ENCODE measurements around the gene KRTAP9-6. TPM values are rescaled to one million over a fixed set of nuclear protein-coding genes. Genes with fewer than 3 reads are reported as not detected.

KRTAP9-6 gene
- total and polyA plus RNA-seq, 2 donors (not counting 1 experiment from before 2014, with no cell fraction given), result not detected

- DNase-seq (no peak), ATAC-seq (ENCODE audit: low read depth) (no peak)
- intact Hi-C loops (cut with micrococcal nuclease), result no loop called here
- Histone ChIP-seq H3K9ac (ENCODE audit: low read length) (no peak overlapping the region), H4K20me1 (ENCODE audit: control insufficient read depth, insufficient read depth, low read length, poor library complexity, severe bottlenecking) (no peaks in the 10 kb centered on the region), H3K4me2 (replicated peaks; ENCODE audit: low read depth, low read length, poor library complexity, severe bottlenecking) (no peak overlapping the region), H3K27ac (ENCODE audit: low read length in 2 of 2) (no peak overlapping the region), H3K9me3 (ENCODE audit: control extremely low read depth in 1 of 3, control insufficient read depth in 2 of 3, insufficient read depth in 1 of 3, low read length in 2 of 3) (no peaks in the 10 kb centered on the region), H3K27me3 (replicated peaks in 1 of 4; ENCODE audit: control extremely low read depth in 1 of 4, control insufficient read depth in 3 of 4, insufficient read depth in 4 of 4, low read length in 3 of 4) (peaks cover 0 to 7% (median 3%) of the 10 kb centered on the region in 4 experiments), H3K79me2 (ENCODE audit: control insufficient read depth, insufficient read depth, low read length) (no peaks in the 10 kb centered on the region), H3K4me1 (ENCODE audit: control insufficient read depth in 2 of 2, insufficient read depth in 2 of 2, low read length in 2 of 2) (no peaks in the 10 kb centered on the region), H3K4me3 (ENCODE audit: control extremely low read depth in 1 of 5, extremely low read depth in 1 of 5, insufficient read depth in 1 of 5, low read depth in 2 of 5, low read length in 4 of 5) (no peak overlapping the region), H2AFZ (ENCODE audit: insufficient read depth, low read depth, low read length, poor library complexity, severe bottlenecking) (no peak overlapping the region), H3K36me3 (replicated peaks in 1 of 2; ENCODE audit: control extremely low read depth in 1 of 2, control insufficient read depth in 1 of 2, extremely low read depth in 1 of 2, insufficient read depth in 2 of 2, low read length in 1 of 2) (no peaks in the 10 kb centered on the region)
- Mint-ChIP-seq H3K4me3 (no peak overlapping the region), H3K27me3 (peaks cover 70% of the 10 kb centered on the region), H3K9me3 (ENCODE audit: insufficient read depth) (no peaks in the 10 kb centered on the region), H3K27ac (no peak overlapping the region), H3K4me1 (no peaks in the 10 kb centered on the region)
- TF ChIP-seq CTCF (IDR thresholded peaks at IDR 0.05), result no peak
- no peak for TF ChIP-seq EZH2 (IDR thresholded peaks at IDR 0.05; ENCODE audit: borderline replicate concordance, insufficient read depth, low read depth, low read length, poor library complexity, severe bottlenecking)
- ChIA-PET POLR2A (no interaction called here), CTCF (no interaction called here)
- 86% methylated on average over 1 of the region's 2 CpGs for WGBS (ENCODE audit: insufficient coverage)
Measured at GRCh38 chr17:41263212-41263611, 2.0 kb upstream of the KRTAP9-6 start.

GRCh38 chr17:41264599-41264998 is 579 bp upstream of the KRTAP9-6 start:
- intact Hi-C loops (cut with micrococcal nuclease), result loop anchor here (1.0 kb wide), 1 partner anchor 12 kb away; no protein-coding TSS in a partner anchor
- H4K20me1 ChIP-seq (ENCODE audit: control insufficient read depth, insufficient read depth, low read length, poor library complexity, severe bottlenecking), result no peaks in the 10 kb centered on the region
- no peaks in the 10 kb centered on the region for H3K27me3 ChIP-seq (replicated peaks in 1 of 4; ENCODE audit: control extremely low read depth in 1 of 4, control insufficient read depth in 3 of 4, insufficient read depth in 4 of 4, low read length in 3 of 4)
- DNase-seq (peak; percentile 0), ATAC-seq (ENCODE audit: low read depth) (no peak)
- H3K27ac ChIP-seq (ENCODE audit: low read length in 2 of 2), result no peak overlapping the region
- Mint-ChIP-seq H3K9me3 (ENCODE audit: insufficient read depth) (no peaks in the 10 kb centered on the region), H3K4me1 (no peaks in the 10 kb centered on the region), H3K27ac (no peak overlapping the region), H3K27me3 (peaks cover 58% of the 10 kb centered on the region), H3K4me3 (no peak overlapping the region)
- no peaks in the 10 kb centered on the region for H3K79me2 ChIP-seq (ENCODE audit: control insufficient read depth, insufficient read depth, low read length)
- WGBS (ENCODE audit: insufficient coverage), result 100% methylated on average over 2 of the region's 3 CpGs
- TF ChIP-seq EZH2 (IDR thresholded peaks at IDR 0.05; ENCODE audit: borderline replicate concordance, insufficient read depth, low read depth, low read length, poor library complexity, severe bottlenecking) (no peak), CTCF (IDR thresholded peaks at IDR 0.05) (no peak)
- POLR2A ChIA-PET, result no interaction called here
- CTCF ChIA-PET, result no interaction called here
- no peak overlapping the region for H3K9ac ChIP-seq (ENCODE audit: low read length)
- no peak overlapping the region for H2AFZ ChIP-seq (ENCODE audit: insufficient read depth, low read depth, low read length, poor library complexity, severe bottlenecking)
- no peak overlapping the region for H3K4me2 ChIP-seq (replicated peaks; ENCODE audit: low read depth, low read length, poor library complexity, severe bottlenecking)
- no peaks in the 10 kb centered on the region for H3K4me1 ChIP-seq (ENCODE audit: control insufficient read depth in 2 of 2, insufficient read depth in 2 of 2, low read length in 2 of 2)
- no peak overlapping the region for H3K4me3 ChIP-seq (ENCODE audit: control extremely low read depth in 1 of 5, extremely low read depth in 1 of 5, insufficient read depth in 1 of 5, low read depth in 2 of 5, low read length in 4 of 5)
- no peaks in the 10 kb centered on the region for H3K36me3 ChIP-seq (replicated peaks in 1 of 2; ENCODE audit: control extremely low read depth in 1 of 2, control insufficient read depth in 1 of 2, extremely low read depth in 1 of 2, insufficient read depth in 2 of 2, low read length in 1 of 2)
- no peaks in the 10 kb centered on the region for H3K9me3 ChIP-seq (ENCODE audit: control extremely low read depth in 1 of 3, control insufficient read depth in 2 of 3, insufficient read depth in 1 of 3, low read length in 2 of 3)
